Lower leg skin (tissue), 3 donors: ENCODE data around the gene KCNT2.

Source experiments
- CTCF ChIP-seq, 3 donors: fragments of 450-650 bp; IDR thresholded peaks; one replicate each; pipeline ENCODE4 v1.5.1; 2016; ENCODE audit warnings: antibody characterized with exemption in 3 of 3, mild to moderate bottlenecking in 3 of 3, moderate library complexity in 2 of 3
- POLR2A ChIP-seq, 2 donors: fragments of 450-650 bp; IDR thresholded peaks; one replicate each; pipeline ENCODE4 v1.6.1; 2016 to 2017; ENCODE audit warnings: antibody characterized with exemption in 2 of 2, mild to moderate bottlenecking in 1 of 2, moderate library complexity in 1 of 2

DNA sequence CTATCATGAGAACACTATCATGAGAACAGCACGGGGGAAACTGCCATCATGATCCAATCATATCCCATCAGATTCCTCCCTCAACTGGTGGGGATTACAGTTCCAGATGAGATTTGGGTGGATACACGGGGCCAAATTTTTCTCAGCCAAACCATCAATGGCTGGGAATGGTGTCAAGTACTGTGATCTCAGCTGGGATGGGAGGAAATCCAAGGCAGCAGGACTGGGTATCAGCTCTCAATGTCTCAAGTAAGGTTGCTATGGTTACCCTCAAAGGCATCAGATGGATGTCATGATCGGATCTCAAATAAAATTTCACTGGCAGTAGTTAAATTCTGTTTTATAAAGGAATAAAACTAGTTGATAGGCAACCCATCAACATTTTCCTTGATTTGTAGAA, 399.0 kb downstream of the KCNT2 start:
- TF ChIP-seq POLR2A (IDR thresholded peaks at IDR 0.05) (no peak), CTCF (IDR thresholded peaks at IDR 0.05) (no peak)
